IPS DF 6.9 (cell line): ENCODE data around the gene NMNAT2.

Experiments
- DNase-seq: peaks from one replicate; pipeline ENCODE4 v3.0.0-alpha.2; 2013; ENCODE audit warnings: low read depth, low spot score
- H3K27ac ChIP-seq: one replicate; pipeline ENCODE4 v1.5.1; 2013; ENCODE audit warnings: low read length, control low read depth
- H3K27me3 ChIP-seq: 2 replicates; pipeline ENCODE4 v1.6.1; 2013; ENCODE audit warnings: mild to moderate bottlenecking, low read length; ENCODE audit not compliant: control insufficient read depth, insufficient read depth
- H3K36me3 ChIP-seq: 2 replicates; pipeline ENCODE4 v1.6.1; 2013; ENCODE audit warnings: low read length; ENCODE audit not compliant: control insufficient read depth, insufficient read depth
- H3K4me1 ChIP-seq: 2 replicates; pipeline ENCODE4 v1.6.1; 2013; ENCODE audit warnings: low read length; ENCODE audit not compliant: control insufficient read depth, insufficient read depth
- H3K4me3 ChIP-seq: 2 replicates; pipeline ENCODE4 v1.5.1; 2013; ENCODE audit warnings: mild to moderate bottlenecking, low read length
- H3K9me3 ChIP-seq: 2 replicates; pipeline ENCODE4 v1.6.1; 2013; ENCODE audit warnings: low read length, inconsistent platforms; ENCODE audit not compliant: control insufficient read depth, insufficient read depth
- WGBS: extraction: QIAGEN DNeasy Blood & Tissue Kit; methylation state at CpG from one replicate; pipeline ENCODE4 v1.1.7; 2013; ENCODE audit warnings: mixed read lengths, missing lambda C conversion rate; ENCODE audit not compliant: insufficient read length, insufficient coverage; 5-methylcytosine and 5-hydroxymethylcytosine counted together

Gene NMNAT2

DNA sequence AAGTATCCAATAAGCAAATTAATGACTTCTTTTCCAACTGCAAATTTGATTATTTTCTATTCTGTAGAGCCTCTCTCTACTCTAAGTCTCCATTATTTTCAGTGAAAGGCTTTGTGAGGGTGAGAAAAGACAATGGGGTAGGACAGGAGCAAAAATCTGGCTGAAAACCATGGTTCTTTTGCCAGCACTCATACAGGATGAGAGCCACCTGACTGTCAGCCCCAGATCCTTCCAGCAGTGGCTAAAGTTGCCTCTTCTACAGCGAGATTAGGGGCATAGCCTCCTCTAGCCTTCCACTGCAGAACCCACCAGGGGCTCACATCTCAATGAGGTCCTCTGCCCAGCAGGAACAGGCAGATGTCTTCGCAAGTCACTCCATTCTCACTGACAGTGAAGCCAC is 23.7 kb downstream of the NMNAT2 start:
- no peak for DNase-seq
- no CpG with 5 or more reads among the region's 2 CpGs for WGBS
- Histone ChIP-seq H3K36me3 (no peaks in the 10 kb centered on the region), H3K27me3 (no peaks in the 10 kb centered on the region), H3K27ac (no peak overlapping the region), H3K4me3 (no peak overlapping the region), H3K4me1 (no peaks in the 10 kb centered on the region), H3K9me3 (no peaks in the 10 kb centered on the region)

- no CpG with 5 or more reads among the region's 1 CpG for WGBS
- Histone ChIP-seq H3K27me3 (no peaks in the 10 kb centered on the region), H3K4me3 (no peak overlapping the region), H3K9me3 (no peaks in the 10 kb centered on the region), H3K4me1 (no peaks in the 10 kb centered on the region), H3K36me3 (no peaks in the 10 kb centered on the region), H3K27ac (no peak overlapping the region)
- DNase-seq: no peak
These were observed 26.3 kb downstream of the NMNAT2 start for GRCh38 chr1:183391863-183392262.

DNA sequence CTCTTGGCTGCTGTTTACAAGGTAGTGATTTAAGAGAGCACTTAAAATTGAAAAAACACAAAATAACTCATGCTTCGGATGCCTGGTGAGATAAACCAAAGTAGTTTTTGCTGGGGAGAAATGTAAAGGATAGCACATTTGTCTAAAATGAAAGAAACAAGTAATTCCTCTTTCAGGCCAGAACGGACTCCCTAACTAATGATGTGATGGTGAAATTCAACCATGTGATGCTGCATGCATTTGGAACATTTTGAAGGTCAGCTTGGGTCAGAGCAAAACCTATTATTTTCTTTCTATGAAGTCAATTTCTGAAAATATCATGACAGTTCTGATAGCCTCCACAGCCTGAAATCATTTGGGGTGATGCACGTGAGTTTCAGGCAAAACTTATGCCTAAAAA is 27.6 kb downstream of the NMNAT2 start:
- DNase-seq: no peak
- no CpG with 5 or more reads among the region's 3 CpGs for WGBS
- no peaks in the 10 kb centered on the region for H3K27me3 ChIP-seq
- no peak overlapping the region for H3K27ac ChIP-seq
- H3K4me3 ChIP-seq: no peak overlapping the region
- no peaks in the 10 kb centered on the region for H3K4me1 ChIP-seq
- H3K9me3 ChIP-seq: no peaks in the 10 kb centered on the region
- H3K36me3 ChIP-seq: no peaks in the 10 kb centered on the region

- Histone ChIP-seq H3K4me3 (no peak overlapping the region), H3K4me1 (no peaks in the 10 kb centered on the region), H3K36me3 (no peaks in the 10 kb centered on the region), H3K27ac (no peak overlapping the region), H3K9me3 (no peaks in the 10 kb centered on the region), H3K27me3 (no peaks in the 10 kb centered on the region)
- DNase-seq: no peak
- no CpG with 5 or more reads among the region's 6 CpGs for WGBS
These were observed 29.4 kb downstream of the NMNAT2 start for GRCh38 chr1:183388735-183389134.

DNA sequence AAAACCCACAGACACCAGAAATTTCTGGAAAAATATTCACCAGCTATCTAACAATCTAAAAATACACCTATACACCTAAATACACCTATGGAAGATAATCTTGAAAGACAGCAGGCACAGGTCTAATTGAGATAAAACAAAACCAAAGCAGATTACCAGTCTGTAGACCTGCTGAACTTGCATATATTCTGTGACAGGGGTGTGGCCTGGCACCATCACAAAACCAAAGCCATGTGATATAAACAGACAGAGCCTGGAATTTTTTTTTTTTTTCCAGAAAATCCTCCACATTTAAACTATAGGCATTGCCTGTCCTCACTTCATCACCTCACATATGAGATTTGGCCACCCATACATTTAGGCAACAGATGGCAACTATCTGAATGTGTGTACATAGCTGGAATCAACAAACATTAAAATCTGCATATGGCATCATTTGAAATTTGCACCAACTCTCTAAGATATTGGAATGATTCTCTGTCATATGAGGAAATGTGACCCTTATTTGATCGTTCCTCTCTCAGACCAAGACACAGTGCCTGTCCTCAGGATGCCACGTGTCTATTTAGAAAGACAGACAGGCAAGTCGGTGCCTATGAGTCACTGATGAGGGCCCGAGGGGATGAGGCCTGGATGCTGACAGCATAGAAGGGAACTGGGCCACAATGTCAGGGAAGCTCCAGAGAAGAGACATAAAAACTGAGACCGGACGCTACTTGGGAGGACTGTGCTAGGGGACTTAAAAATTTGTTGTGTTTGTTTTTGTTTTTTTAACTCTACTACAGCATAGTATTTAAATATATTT is 32.6 kb downstream of the NMNAT2 start:
- Histone ChIP-seq H3K36me3 (no peaks in the 10 kb centered on the region), H3K27ac (no peak overlapping the region), H3K4me1 (no peaks in the 10 kb centered on the region), H3K4me3 (no peak overlapping the region), H3K27me3 (no peaks in the 10 kb centered on the region), H3K9me3 (no peaks in the 10 kb centered on the region)
- DNase-seq: no peak
- WGBS: no CpG with 5 or more reads among the region's 6 CpGs

DNA sequence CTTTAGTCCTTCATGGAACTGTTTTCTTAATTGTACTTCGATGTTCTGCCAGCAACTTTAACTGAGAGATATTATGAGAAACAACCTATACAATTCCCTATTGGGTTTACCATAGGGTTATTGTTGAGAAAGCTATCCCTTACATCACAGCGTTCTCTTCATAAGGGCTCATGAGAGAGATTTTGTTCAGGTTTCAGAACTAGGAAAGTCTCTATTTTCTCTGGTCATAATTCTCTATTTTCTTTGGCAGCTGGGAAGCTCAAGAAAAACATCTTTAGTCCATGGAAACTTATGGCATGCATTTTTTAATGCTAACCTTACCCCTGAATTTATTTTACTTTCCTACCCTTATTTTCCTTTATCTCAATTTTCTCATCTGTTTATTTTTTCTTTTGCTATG is 38.2 kb downstream of the NMNAT2 start:
- WGBS: no CpG with 5 or more reads among the region's 2 CpGs
- Histone ChIP-seq H3K27ac (no peak overlapping the region), H3K4me1 (no peaks in the 10 kb centered on the region), H3K27me3 (no peaks in the 10 kb centered on the region), H3K9me3 (no peaks in the 10 kb centered on the region), H3K36me3 (no peaks in the 10 kb centered on the region), H3K4me3 (no peak overlapping the region)
- no peak for DNase-seq

DNA sequence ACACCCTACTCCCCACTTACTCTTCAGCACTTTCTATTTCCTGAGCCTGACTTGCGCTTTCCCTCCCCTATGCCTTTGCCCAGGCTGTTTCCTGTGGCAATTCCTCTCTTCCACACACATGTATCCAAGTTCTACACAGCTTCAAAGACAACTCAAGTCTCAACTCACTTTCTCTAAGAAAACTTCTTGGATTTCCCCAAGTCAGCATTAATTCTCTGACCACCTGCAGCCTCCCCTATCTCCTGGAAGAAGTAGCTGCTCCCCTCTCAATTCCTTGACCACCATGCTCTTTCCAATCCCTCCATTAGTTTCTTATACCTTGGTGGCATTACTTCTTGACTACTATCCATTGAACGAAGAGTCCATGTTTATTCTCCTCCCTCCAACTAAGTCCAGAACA is 42.8 kb downstream of the NMNAT2 start:
- WGBS: no CpG with 5 or more reads among the region's 2 CpGs
- Histone ChIP-seq H3K4me3 (no peak overlapping the region), H3K9me3 (no peaks in the 10 kb centered on the region), H3K4me1 (no peaks in the 10 kb centered on the region), H3K27ac (no peak overlapping the region), H3K27me3 (no peaks in the 10 kb centered on the region), H3K36me3 (no peaks in the 10 kb centered on the region)
- no peak for DNase-seq

DNA sequence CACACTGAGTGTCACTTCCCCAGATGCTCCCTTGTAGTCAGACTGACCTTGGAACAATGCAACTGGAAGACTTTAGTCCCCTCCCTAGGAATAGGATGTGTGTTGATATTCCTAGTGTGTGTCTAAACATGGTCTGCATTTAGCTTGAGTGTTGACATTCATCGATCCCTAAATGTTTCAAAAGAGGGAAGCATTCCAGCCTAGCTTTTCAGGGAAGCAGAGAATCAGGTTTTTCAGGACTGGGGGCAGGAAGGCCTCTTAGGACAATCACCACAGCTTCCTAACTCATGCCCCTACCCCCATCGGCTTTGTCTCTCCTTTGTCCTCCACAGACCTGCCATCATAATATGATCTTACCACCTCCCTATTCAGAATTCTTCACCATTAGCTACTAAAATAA is 43.4 kb downstream of the NMNAT2 start:
- Histone ChIP-seq H3K9me3 (no peaks in the 10 kb centered on the region), H3K27me3 (no peaks in the 10 kb centered on the region), H3K4me1 (no peaks in the 10 kb centered on the region), H3K4me3 (no peak overlapping the region), H3K27ac (no peak overlapping the region), H3K36me3 (no peaks in the 10 kb centered on the region)
- WGBS: no CpG with 5 or more reads among the region's 2 CpGs
- no peak for DNase-seq

DNA sequence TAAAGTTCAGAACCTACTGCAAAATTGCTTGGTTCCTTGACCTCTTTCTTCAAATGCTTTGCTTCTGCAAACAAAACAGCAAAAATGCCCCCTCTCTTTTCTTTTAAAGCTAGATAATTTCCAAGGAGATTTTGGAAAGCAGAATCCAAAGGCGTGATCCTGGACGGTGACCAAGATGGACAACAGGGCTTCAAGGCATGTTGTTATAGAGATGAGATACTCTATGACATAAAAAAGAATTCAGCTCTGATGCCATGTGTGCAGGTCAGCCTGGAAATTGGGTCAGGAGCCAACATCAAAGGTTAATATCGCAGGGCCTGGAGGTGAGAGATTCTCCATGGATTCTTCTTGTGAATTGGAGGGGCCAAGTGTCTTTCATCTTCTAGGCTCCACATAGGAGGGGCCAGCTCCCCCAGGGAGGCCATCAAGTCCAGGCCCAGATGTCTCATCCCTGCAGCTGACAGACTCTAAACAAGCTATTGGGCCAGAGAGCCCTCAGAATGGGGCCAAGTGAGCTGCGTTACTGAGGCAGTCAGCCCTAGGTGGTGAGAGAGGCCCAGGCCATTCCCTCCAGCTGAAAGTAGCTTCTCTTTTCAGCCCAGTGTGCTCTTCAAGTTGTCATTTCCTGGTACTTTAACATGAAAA is 45.5 kb downstream of the NMNAT2 start:
- H3K4me1 ChIP-seq: no peaks in the 10 kb centered on the region
- H3K27me3 ChIP-seq: no peaks in the 10 kb centered on the region
- no peak overlapping the region for H3K4me3 ChIP-seq
- H3K27ac ChIP-seq: no peak overlapping the region
- H3K36me3 ChIP-seq: no peaks in the 10 kb centered on the region
- DNase-seq: no peak
- WGBS: no CpG with 5 or more reads among the region's 4 CpGs
- H3K9me3 ChIP-seq: no peaks in the 10 kb centered on the region

DNA sequence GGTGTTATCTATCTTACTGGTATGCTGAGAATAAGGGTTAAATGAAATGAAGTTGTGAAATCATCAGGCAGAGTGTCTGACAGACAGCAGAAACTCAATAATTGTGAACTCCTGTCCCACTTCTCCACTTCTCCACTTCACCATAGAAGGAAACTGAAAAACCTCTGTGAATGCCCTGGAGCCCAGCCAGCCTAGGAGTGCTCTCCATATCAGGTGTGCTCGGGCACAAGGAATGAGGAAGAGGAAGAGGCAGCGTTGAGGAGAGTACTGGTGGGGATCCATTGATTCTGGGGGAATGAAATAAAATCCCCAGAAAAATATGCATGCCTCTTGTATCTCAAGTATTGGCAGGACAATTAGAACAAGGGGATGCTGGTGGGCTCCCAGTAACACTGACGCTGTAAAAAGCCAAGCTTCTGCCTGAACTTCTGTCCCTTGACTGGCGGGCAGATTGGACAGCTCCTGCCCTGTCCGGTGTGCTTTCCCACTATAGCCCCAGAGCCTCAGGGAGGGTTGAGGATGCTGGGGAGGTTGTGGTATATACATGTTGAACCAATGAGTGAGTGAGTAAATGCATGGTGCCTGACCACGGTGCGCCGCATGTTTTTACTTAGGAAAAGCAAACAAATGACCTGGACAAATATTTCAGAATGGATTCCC is 47.7 kb downstream of the NMNAT2 start:
- no peaks in the 10 kb centered on the region for H3K27me3 ChIP-seq
- DNase-seq: no peak
- WGBS: no CpG with 5 or more reads among the region's 8 CpGs
- H3K4me3 ChIP-seq: no peak overlapping the region
- no peaks in the 10 kb centered on the region for H3K4me1 ChIP-seq
- no peaks in the 10 kb centered on the region for H3K36me3 ChIP-seq
- no peaks in the 10 kb centered on the region for H3K9me3 ChIP-seq
- H3K27ac ChIP-seq: no peak overlapping the region
